Neural progenitor cell (in vitro differentiated cells): ENCODE measurements around the gene TNRC6C.

ENCODE experiments used
- EZH2 ChIP-seq: fragments of 200-600 bp; sonication (generic); IDR thresholded peaks from 2 replicates; pipeline ENCODE4 v1.6.1; 2017; ENCODE audit warnings: antibody characterized with exemption, mild to moderate bottlenecking, moderate library complexity
- TF ChIP-seq, protein P1 (sequence below): fragments of 200-600 bp; sonication (generic); IDR thresholded peaks from 2 replicates; pipeline ENCODE4 v1.5.1; 2017; ENCODE audit warnings: antibody characterized with exemption, mild to moderate bottlenecking

- TF ChIP-seq, protein P1, sequence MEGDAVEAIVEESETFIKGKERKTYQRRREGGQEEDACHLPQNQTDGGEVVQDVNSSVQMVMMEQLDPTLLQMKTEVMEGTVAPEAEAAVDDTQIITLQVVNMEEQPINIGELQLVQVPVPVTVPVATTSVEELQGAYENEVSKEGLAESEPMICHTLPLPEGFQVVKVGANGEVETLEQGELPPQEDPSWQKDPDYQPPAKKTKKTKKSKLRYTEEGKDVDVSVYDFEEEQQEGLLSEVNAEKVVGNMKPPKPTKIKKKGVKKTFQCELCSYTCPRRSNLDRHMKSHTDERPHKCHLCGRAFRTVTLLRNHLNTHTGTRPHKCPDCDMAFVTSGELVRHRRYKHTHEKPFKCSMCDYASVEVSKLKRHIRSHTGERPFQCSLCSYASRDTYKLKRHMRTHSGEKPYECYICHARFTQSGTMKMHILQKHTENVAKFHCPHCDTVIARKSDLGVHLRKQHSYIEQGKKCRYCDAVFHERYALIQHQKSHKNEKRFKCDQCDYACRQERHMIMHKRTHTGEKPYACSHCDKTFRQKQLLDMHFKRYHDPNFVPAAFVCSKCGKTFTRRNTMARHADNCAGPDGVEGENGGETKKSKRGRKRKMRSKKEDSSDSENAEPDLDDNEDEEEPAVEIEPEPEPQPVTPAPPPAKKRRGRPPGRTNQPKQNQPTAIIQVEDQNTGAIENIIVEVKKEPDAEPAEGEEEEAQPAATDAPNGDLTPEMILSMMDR, result no peak
- TF ChIP-seq EZH2, result no peak
Observed at GRCh38 chr17:77944390-77945222, 13.9 kb upstream of the TNRC6C start.
